Endodermal cell (in vitro differentiated cells): ENCODE measurements around the gene DMAC2L. TPM values are rescaled to one million over a fixed set of nuclear protein-coding genes. Genes with fewer than 3 reads are reported as not detected.
"Not testable (repeated sequence)": the region's sequence is repeated elsewhere in the genome, so short reads cannot be mapped to it uniquely, and the experiment has no call there.

Experiments used
- DNase-seq: peaks from one replicate; pipeline ENCODE4 v3.0.0-alpha.2; 2017
- H3K27ac ChIP-seq: 2 replicates; pipeline ENCODE4 v1.5.1; 2013; ENCODE audit warnings: mild to moderate bottlenecking, low read depth, low read length, moderate library complexity
- H3K27me3 ChIP-seq: 2 replicates; pipeline ENCODE4 v1.6.1; 2013; ENCODE audit warnings: mild to moderate bottlenecking, low read length, moderate library complexity; ENCODE audit not compliant: insufficient read depth, control insufficient read depth, poor library complexity, severe bottlenecking
- H3K36me3 ChIP-seq: 2 replicates; pipeline ENCODE4 v1.7.0; 2013; ENCODE audit warnings: mild to moderate bottlenecking, low read length, moderate library complexity; ENCODE audit not compliant: control insufficient read depth, insufficient read depth
- H3K4me1 ChIP-seq: one replicate; pipeline ENCODE4 v1.7.0; 2013; ENCODE audit warnings: low read length; ENCODE audit not compliant: control insufficient read depth, insufficient read depth
- H3K4me3 ChIP-seq: 2 replicates; pipeline ENCODE4 v1.5.1; 2013; ENCODE audit warnings: mild to moderate bottlenecking, low read length, moderate library complexity
- H3K9ac ChIP-seq: 2 replicates; pipeline ENCODE4 v1.6.1; 2013; ENCODE audit warnings: mild to moderate bottlenecking, low read length, moderate library complexity; ENCODE audit not compliant: poor library complexity, severe bottlenecking; ENCODE audit errors: extremely low read depth
- H3K9me3 ChIP-seq: 2 replicates; pipeline ENCODE4 v1.6.1; 2013; ENCODE audit warnings: mild to moderate bottlenecking, low read length, moderate library complexity; ENCODE audit not compliant: control insufficient read depth
- H3K27ac Mint-ChIP-seq: 2 replicates; pipeline ENCODE4 v1.8.0; 2020; ENCODE audit warnings: mixed read lengths
- H3K27me3 Mint-ChIP-seq: 2 replicates; pipeline ENCODE4 v1.8.0; 2021; ENCODE audit warnings: mild to moderate bottlenecking, mixed read lengths; ENCODE audit not compliant: insufficient read depth
- H3K36me3 Mint-ChIP-seq: 2 replicates; pipeline ENCODE4 v1.8.0; 2020; ENCODE audit warnings: low read depth, mixed read lengths
- H3K4me1 Mint-ChIP-seq: 2 replicates; pipeline ENCODE4 v1.8.0; 2020; ENCODE audit warnings: mixed read lengths
- H3K4me3 Mint-ChIP-seq: 2 replicates; pipeline ENCODE4 v1.8.0; 2020; ENCODE audit warnings: mild to moderate bottlenecking, moderate library complexity, mixed read lengths
- H3K9me3 Mint-ChIP-seq: 2 replicates; pipeline ENCODE4 v1.8.0; 2020; ENCODE audit warnings: mild to moderate bottlenecking, mixed read lengths
- WGBS, 2 experiments: methylation state at CpG; one replicate each; pipeline versions ENCODE4 v1.1.5 to v1.1.7; 2013; ENCODE audit warnings: missing lambda C conversion rate in 2 of 2, mixed read lengths in 1 of 2; ENCODE audit not compliant: insufficient coverage in 1 of 2, insufficient read length in 1 of 2; 5-methylcytosine and 5-hydroxymethylcytosine counted together
- total RNA-seq, 2 donors: library from RNA; stranded (reverse); fragmentation: NEBNext Ultra II Directional in 1 of 2; extraction: Animal tissue kit (Norgen Biotek cat#: 25700) in 1 of 2; gene quantifications; 2 replicates in 1 of 2; 3 replicates in 1 of 2; pipeline ENCODE4 v1.2.1, GENCODE V29; 2021
- TF ChIP-seq, protein P1 (sequence below): fragments of 200-600 bp; sonication (generic); conservative IDR thresholded peaks from 2 replicates; pipeline ENCODE4 v1.5.0; 2021; ENCODE audit warnings: antibody characterized with exemption, mild to moderate bottlenecking

The DMAC2L gene
- total RNA-seq, 2 donors from 2014 or later: 15.3 to 16.6 TPM

DNA sequence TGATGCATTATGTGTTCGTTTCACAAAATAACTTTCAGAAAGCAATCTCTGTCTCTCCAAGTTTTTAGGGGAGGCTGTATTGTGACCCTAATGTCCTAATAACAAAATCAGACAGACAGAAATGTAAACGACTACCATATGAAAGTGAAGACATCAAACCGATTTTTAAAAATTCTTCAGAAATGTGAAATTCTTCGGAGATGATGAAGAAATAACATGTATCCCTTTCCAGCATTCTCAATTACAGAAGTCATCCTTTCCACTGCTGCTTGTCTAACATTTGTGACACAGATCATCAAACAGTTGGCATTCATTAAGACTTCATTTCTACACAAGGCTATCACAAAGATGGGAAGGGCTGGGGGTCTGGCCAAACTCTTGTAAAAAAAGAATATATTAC, 41.0 kb downstream of the DMAC2L start:
- Mint-ChIP-seq H3K36me3 (no peaks in the 10 kb centered on the region), H3K4me3 (no peak overlapping the region), H3K27ac (no peak overlapping the region), H3K27me3 (no peaks in the 10 kb centered on the region), H3K9me3 (no peaks in the 10 kb centered on the region), H3K4me1 (peaks cover 2% of the 10 kb centered on the region)
- no peak for DNase-seq
- Histone ChIP-seq H3K4me3 (no peak overlapping the region), H3K9me3 (no peaks in the 10 kb centered on the region), H3K4me1 (no peaks in the 10 kb centered on the region), H3K27me3 (no peaks in the 10 kb centered on the region), H3K9ac (no peak overlapping the region), H3K36me3 (no peaks in the 10 kb centered on the region), H3K27ac (no peak overlapping the region)
- 89 to 93% methylated on average over 4 of the region's 4 CpGs for WGBS, 2 experiments
- TF ChIP-seq, protein P1, sequence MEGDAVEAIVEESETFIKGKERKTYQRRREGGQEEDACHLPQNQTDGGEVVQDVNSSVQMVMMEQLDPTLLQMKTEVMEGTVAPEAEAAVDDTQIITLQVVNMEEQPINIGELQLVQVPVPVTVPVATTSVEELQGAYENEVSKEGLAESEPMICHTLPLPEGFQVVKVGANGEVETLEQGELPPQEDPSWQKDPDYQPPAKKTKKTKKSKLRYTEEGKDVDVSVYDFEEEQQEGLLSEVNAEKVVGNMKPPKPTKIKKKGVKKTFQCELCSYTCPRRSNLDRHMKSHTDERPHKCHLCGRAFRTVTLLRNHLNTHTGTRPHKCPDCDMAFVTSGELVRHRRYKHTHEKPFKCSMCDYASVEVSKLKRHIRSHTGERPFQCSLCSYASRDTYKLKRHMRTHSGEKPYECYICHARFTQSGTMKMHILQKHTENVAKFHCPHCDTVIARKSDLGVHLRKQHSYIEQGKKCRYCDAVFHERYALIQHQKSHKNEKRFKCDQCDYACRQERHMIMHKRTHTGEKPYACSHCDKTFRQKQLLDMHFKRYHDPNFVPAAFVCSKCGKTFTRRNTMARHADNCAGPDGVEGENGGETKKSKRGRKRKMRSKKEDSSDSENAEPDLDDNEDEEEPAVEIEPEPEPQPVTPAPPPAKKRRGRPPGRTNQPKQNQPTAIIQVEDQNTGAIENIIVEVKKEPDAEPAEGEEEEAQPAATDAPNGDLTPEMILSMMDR: no peak

DNA sequence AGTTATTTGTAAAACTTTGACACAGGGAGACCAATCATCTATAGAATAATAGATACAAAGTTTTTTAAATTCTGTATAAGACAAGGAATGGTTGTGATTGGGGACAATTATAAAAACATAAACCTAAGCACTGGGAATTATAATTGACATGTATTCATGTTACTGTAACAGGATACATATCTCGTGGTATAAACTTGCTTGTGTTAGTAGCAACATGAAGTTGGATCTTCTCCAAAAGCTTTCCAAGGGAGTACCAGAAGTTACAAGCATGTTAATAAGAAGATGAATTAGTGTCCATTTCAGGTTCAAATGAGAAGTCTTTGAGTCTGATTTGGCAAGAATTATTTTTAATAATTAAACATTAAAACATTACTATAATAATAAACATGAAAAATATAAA, 42.4 kb downstream of the DMAC2L start:
- Mint-ChIP-seq H3K36me3 (no peaks in the 10 kb centered on the region), H3K27ac (no peak overlapping the region), H3K27me3 (no peaks in the 10 kb centered on the region), H3K4me1 (peaks cover 2% of the 10 kb centered on the region), H3K9me3 (no peaks in the 10 kb centered on the region), H3K4me3 (no peak overlapping the region)
- TF ChIP-seq, protein P1: no peak
- Histone ChIP-seq H3K27ac (no peak overlapping the region), H3K4me3 (no peak overlapping the region), H3K9ac (no peak overlapping the region), H3K27me3 (no peaks in the 10 kb centered on the region), H3K4me1 (no peaks in the 10 kb centered on the region), H3K36me3 (no peaks in the 10 kb centered on the region), H3K9me3 (no peaks in the 10 kb centered on the region)
- DNase-seq: no peak
- WGBS, 2 experiments: 50 to 59% methylated on average over 1 of the region's 1 CpG

DNA sequence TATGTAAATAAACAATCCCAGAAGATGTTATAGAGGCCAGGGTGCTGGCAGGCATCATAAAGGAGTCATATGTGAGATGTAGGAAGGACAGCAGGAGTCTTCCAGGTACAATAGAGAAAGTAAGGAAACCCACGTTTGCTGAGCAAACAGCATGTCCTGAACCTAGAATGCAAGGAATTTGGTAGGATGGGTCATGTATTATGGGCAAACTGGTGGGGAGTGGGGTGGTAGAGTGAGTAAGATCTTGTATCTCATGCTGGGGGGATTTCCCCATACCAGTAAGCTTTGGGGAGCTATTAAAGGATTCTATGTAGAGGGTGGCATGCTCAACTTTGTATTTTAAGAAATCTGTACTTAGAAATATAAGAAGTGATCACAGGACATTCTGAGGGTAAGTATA, 43.6 kb downstream of the DMAC2L start:
- 70 to 85% methylated on average over 1 of the region's 1 CpG for WGBS, 2 experiments
- H3K9me3 Mint-ChIP-seq: no peaks in the 10 kb centered on the region
- no peaks in the 10 kb centered on the region for H3K36me3 ChIP-seq
- H3K36me3 Mint-ChIP-seq: no peaks in the 10 kb centered on the region
- no peaks in the 10 kb centered on the region for H3K27me3 ChIP-seq
- no peaks in the 10 kb centered on the region for H3K4me1 ChIP-seq
- no peaks in the 10 kb centered on the region for H3K27me3 Mint-ChIP-seq
- H3K4me3 Mint-ChIP-seq: no peak overlapping the region
- H3K9me3 ChIP-seq: no peaks in the 10 kb centered on the region
- DNase-seq: no peak
- no peak overlapping the region for H3K4me3 ChIP-seq
- no peak overlapping the region for H3K27ac ChIP-seq
- H3K9ac ChIP-seq: no peak overlapping the region
- TF ChIP-seq, protein P1: no peak
- H3K27ac Mint-ChIP-seq: no peak overlapping the region
- peaks cover 2% of the 10 kb centered on the region for H3K4me1 Mint-ChIP-seq

DNA sequence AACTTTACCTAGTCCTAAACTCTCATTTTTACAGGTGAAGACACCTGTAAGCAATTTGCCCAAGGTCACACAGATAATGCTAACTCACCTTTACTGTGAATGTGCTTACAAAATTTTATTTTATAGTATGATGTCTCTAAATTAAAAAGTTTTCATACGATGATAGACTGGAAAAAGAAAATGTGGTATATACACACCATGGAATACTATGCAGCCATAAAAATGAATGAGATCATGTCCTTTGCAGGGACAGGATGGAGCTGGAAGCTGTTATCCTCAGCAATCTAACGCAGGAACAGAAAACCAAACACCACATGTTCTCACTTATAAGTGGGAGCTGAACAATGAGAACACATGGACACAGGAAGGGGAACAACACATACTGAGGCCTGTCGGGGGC, 44.2 kb downstream of the DMAC2L start:
- H3K27me3 Mint-ChIP-seq, H3K9me3 ChIP-seq, H3K4me1 Mint-ChIP-seq, H3K4me3 Mint-ChIP-seq, H3K4me1 ChIP-seq, H3K9me3 Mint-ChIP-seq, H3K27me3 ChIP-seq, H3K36me3 Mint-ChIP-seq, H3K36me3 ChIP-seq, H3K27ac ChIP-seq, H3K9ac ChIP-seq, DNase-seq, H3K4me3 ChIP-seq, H3K27ac Mint-ChIP-seq: not testable (repeated sequence)
- 87 to 100% methylated on average over 1 to 3 of the region's 3 CpGs for WGBS, 2 experiments
